ENCODE data around the gene PER1. TPM values are rescaled to one million over a fixed set of nuclear protein-coding genes. Genes with fewer than 3 reads are reported as not detected.

Gene PER1
- total and polyA plus RNA-seq, 2 of the 13 experiments (the other 11 are each of a cell fraction or from before 2014, with no cell fraction given), result 2.6 to 3.6 TPM

DNA sequence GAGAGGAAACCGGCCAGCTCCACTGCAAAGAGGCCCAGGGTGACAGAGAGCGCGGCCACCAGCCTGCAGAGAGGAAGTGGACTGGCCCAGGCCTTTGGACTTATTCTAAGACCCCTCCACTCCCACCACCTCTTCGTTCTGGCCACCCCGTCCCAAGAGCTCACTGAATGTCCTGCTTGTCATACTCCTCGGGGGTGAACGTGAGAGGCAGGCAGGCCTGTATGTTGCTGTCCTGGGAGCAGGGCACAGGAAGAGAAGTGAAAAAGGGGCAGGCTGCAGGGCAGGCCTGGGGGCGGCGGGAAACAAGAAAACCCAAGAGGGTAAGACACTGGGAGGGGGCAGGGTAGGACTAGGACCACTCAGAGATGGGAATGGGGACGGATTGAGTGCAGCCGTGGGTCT, 23.6 kb upstream of the PER1 start (continued):
- TF ChIP-seq SOX13 (IDR thresholded peaks at IDR 0.05) (no peak), SOX13 (CRISPR knock-in tag; conservative IDR thresholded peaks at IDR 0.05 in 1 of 2, IDR thresholded peaks at IDR 0.05 in 1 of 2) (no peak), ZNF547 (CRISPR knock-in tag; IDR thresholded peaks at IDR 0.05) (no peak), RBFOX2 (IDR thresholded peaks at IDR 0.05; ENCODE audit: low read depth, low read length) (no peak), SIN3A (IDR thresholded peaks at IDR 0.05; ENCODE audit: borderline replicate concordance, low read depth, low read length) (peak; percentile 16; the same call in 1 of the 2 replicates)
- TF ChIP-seq, protein P1, sequence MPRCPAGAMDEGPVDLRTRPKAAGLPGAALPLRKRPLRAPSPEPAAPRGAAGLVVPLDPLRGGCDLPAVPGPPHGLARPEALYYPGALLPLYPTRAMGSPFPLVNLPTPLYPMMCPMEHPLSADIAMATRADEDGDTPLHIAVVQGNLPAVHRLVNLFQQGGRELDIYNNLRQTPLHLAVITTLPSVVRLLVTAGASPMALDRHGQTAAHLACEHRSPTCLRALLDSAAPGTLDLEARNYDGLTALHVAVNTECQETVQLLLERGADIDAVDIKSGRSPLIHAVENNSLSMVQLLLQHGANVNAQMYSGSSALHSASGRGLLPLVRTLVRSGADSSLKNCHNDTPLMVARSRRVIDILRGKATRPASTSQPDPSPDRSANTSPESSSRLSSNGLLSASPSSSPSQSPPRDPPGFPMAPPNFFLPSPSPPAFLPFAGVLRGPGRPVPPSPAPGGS (CRISPR knock-in tag; IDR thresholded peaks at IDR 0.05), result no peak

DNA sequence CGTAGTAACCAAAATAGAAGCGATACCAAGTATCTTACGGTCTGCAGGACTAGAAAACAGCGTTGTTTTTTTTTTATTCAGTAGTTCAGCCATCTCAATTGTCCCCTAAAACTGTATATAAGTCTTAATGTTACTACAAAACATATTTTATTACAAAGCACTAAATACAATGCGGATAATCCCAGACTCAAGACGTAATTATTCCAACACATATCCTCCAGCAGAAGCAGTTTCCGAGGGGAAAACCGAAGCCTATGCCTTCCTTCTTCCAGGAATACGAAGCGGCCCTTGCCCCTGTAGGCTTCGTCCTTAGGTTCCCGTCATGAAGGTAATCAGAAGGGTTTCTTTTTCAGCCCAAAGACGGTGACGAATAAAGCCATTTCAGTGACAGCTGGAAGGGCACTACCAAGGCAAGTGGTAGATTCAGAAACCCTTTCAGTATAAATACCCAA, 21.7 kb upstream of the PER1 start:
- no peaks in the 10 kb centered on the region for H3K79me2 ChIP-seq (ENCODE audit: insufficient read depth, low read length)
- peak overlapping the region; percentile 93 for H3K9ac ChIP-seq (ENCODE audit: insufficient read depth, low read depth, low read length)
- H3K4me3 ChIP-seq (replicated peaks in 1 of 3; ENCODE audit: insufficient read depth in 1 of 3, low read depth in 2 of 3, low read length in 3 of 3), result peak overlapping the region; percentile 60 to 78 (median 73)
- peaks cover 46% of the 10 kb centered on the region for H3K4me1 ChIP-seq (ENCODE audit: insufficient read depth, low read length)
- H3K36me3 ChIP-seq (replicated peaks in 1 of 2; ENCODE audit: control insufficient read depth in 1 of 2, insufficient read depth in 2 of 2, low read length in 2 of 2), result no peaks in the 10 kb centered on the region
- no peak for FAIRE-seq
- under 1% methylated on average over 14 of the region's 14 CpGs for WGBS (ENCODE audit: low lambda C conversion rate)
- no peaks in the 10 kb centered on the region for H3K9me3 ChIP-seq (ENCODE audit: low read length)
- ChIA-PET CTCF (ENCODE audit: low intra/inter-chr PET ratio, low total read pairs) (no interaction called here), POLR2A (interaction anchor here (0.8 to 4.5 kb wide), 36 partner anchors 9 to 989 kb away, joined by 3 to 160 read pairs (median 6); partner anchors contain the start of genes ALOXE3, ATP1B2, AURKB and BORCS6)
- H3K4me2 ChIP-seq (ENCODE audit: low read depth, low read length), result peak overlapping the region; percentile 95
- peak overlapping the region; percentile 97 for H3K27ac ChIP-seq (ENCODE audit: extremely low read length, insufficient read depth, low read length)
- 0 out of 2 replicates have a peak, but pooled peaks have one; percentile 43 for TF ChIP-seq KDM5A (IDR thresholded peaks at IDR 0.05; ENCODE audit: borderline replicate concordance, low read length)
- TF ChIP-seq CEBPB (IDR thresholded peaks at IDR 0.05; ENCODE audit: borderline replicate concordance, low read depth, low read length), result no peak
- peak; percentile 100 for TF ChIP-seq GZF1 (CRISPR knock-in tag; IDR thresholded peaks at IDR 0.05)
- TF ChIP-seq, protein P2, sequence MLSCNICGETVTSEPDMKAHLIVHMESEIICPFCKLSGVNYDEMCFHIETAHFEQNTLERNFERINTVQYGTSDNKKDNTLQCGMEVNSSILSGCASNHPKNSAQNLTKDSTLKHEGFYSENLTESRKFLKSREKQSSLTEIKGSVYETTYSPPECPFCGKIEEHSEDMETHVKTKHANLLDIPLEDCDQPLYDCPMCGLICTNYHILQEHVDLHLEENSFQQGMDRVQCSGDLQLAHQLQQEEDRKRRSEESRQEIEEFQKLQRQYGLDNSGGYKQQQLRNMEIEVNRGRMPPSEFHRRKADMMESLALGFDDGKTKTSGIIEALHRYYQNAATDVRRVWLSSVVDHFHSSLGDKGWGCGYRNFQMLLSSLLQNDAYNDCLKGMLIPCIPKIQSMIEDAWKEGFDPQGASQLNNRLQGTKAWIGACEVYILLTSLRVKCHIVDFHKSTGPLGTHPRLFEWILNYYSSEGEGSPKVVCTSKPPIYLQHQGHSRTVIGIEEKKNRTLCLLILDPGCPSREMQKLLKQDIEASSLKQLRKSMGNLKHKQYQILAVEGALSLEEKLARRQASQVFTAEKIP (CRISPR knock-in tag; IDR thresholded peaks at IDR 0.05; ENCODE audit: borderline replicate concordance), result no peak
- 0 out of 2 replicates have a peak, but pooled peaks have one; percentile 64 for TF ChIP-seq SRF (IDR thresholded peaks at IDR 0.05; ENCODE audit: low read depth, low read length)
- TF ChIP-seq ZSCAN31 (CRISPR knock-in tag; IDR thresholded peaks at IDR 0.05; ENCODE audit: low read depth), result 0 out of 2 replicates have a peak, but pooled peaks have one; percentile 14
- TF ChIP-seq ASH2L (IDR thresholded peaks at IDR 0.05; ENCODE audit: insufficient read length, low read depth, low read length), result peak; percentile 38
- peak; percentile 93; the same call in 1 of the 2 replicates for TF ChIP-seq SNAPC2 (CRISPR knock-in tag; IDR thresholded peaks at IDR 0.05)
- TF ChIP-seq, protein P3, sequence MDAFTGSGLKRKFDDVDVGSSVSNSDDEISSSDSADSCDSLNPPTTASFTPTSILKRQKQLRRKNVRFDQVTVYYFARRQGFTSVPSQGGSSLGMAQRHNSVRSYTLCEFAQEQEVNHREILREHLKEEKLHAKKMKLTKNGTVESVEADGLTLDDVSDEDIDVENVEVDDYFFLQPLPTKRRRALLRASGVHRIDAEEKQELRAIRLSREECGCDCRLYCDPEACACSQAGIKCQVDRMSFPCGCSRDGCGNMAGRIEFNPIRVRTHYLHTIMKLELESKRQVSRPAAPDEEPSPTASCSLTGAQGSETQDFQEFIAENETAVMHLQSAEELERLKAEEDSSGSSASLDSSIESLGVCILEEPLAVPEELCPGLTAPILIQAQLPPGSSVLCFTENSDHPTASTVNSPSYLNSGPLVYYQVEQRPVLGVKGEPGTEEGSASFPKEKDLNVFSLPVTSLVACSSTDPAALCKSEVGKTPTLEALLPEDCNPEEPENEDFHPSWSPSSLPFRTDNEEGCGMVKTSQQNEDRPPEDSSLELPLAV (CRISPR knock-in tag; conservative IDR thresholded peaks at IDR 0.05; ENCODE audit: low read depth), result no peak
- TF ChIP-seq ELF4 (CRISPR knock-in tag; IDR thresholded peaks at IDR 0.05; ENCODE audit: borderline replicate concordance), result peak; percentile 67; the same call in 1 of the 2 replicates
- TF ChIP-seq TAF15 (IDR thresholded peaks at IDR 0.05; ENCODE audit: low read depth, low read length, poor library complexity, severe bottlenecking), result no peak
- H2AFZ ChIP-seq (ENCODE audit: low read length), result peak overlapping the region; percentile 96
- intact Hi-C loops (cut with micrococcal nuclease; ENCODE audit: unreplicated experiment), result loop anchor here (1.0 to 2.0 kb wide), 2 partner anchors 35 to 36 kb away; partner anchors contain the start of gene AURKB
- no peaks in the 10 kb centered on the region for H4K20me1 ChIP-seq (ENCODE audit: insufficient read depth, low read length)
- in situ Hi-C loops (cut with HindIII; ENCODE audit: extremely low pct_ligation_motif_present, low pct_unique_long_range_greater_than_20kb), result no loop called here
- BruUV-seq (replicated peaks), result no TSS peak
- no peak for ATAC-seq
- no peaks in the 10 kb centered on the region; a peak in 1 of 5 replicates for H3K27me3 ChIP-seq (ENCODE audit: control insufficient read depth in 1 of 2, insufficient read depth in 2 of 2, low read length in 2 of 2)
- DNase-seq (ENCODE audit: low spot score), result no peak

Measured in HepG2 (cell line).